NCI-H1436 (cell line): ENCODE results near the gene TMEM243.
A peak's percentile ranks its signal among the peaks of the same experiment; 100 is the strongest.
"Not testable (repeated sequence)": the region's sequence is repeated elsewhere in the genome, so short reads cannot be mapped to it uniquely, and the experiment has no call there.

Experiments
- DNase-seq: peaks from one replicate; lab custom pipeline; 2025; lab: John Stamatoyannopoulos, UW

The TMEM243 gene, protein sequence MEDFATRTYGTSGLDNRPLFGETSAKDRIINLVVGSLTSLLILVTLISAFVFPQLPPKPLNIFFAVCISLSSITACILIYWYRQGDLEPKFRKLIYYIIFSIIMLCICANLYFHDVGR

DNA sequence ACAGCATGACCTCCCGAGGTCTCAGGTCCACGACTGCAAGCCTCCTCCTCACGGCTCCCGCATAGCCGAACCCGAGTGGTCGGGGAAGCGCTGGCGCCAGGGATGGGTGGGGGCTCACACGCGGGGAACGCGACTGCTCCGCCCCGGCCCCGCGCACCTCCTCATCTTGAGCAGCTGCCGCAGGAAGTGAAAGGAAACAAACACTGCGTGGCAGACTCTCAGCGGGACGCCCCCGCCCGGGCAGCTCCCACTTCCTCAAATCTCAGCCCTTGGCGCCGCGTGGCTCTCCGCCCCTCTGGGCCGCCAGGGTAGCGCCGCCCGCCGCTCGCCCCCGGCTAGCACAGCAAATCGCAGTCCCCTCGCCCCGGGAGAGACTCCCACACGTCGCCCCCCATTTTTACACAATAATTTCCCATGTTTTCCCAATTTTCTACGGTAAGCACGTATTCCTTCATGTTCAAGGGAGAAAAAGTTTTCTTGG is at the start of gene TMEM243:
TSS of gene TMEM243 (minus strand) at position 188 of the 481 bp plus-strand sequence. CDS start 229 bp downstream, outside the sequence.
- DNase-seq, result peak; percentile 16

DNA sequence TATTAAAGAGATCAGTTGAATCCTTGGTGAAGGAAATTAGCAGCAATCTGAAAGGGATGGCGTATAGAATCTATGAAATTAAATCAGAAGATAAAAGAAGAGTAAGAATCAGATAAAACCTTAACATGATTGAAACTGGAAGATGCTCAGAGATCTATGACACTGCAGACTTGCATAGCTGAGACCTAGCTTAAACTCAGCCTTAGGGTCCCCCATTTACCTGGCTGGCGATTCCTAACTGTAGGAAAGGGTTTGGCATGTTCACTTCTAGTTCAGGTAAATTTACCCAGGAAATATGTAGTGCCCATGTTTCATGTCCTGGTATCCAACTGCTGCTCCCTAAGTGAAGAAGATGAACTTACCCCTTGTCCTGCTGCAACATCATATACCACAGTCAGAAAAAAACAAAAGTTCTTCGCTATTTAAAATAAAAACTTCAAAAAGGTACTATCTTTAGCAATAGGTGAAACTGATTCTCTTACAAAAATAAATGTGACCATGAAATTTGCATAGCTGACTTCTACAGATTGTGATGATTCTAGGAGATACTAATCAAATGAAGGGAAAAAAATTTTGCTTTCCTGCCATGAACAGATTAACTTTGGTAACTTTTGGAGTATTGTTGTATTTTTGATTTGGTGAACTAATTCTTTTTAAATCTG is 47.8 kb upstream of the TMEM243 start:
- DNase-seq, result no peak

DNA sequence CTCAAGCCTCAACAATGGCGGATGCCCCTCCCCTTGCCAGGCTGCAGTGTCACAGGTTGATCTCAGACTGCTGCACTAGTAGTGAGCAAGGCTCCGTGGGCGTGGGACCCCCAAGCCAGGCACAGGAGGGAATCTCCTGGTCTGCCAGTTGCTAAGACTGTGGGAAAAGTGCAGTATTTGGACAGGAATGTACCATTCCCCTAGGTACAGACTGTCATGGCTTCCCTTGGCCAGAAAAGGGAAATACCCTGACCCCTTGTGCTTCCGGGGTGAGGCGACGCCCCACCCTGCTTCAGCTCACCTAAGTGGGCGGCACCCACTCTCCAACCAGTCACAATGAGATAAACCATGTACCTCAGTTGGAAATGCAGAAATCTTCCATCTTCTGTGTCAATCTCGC is 44.0 kb upstream of the TMEM243 start:
- DNase-seq, result no peak

DNA sequence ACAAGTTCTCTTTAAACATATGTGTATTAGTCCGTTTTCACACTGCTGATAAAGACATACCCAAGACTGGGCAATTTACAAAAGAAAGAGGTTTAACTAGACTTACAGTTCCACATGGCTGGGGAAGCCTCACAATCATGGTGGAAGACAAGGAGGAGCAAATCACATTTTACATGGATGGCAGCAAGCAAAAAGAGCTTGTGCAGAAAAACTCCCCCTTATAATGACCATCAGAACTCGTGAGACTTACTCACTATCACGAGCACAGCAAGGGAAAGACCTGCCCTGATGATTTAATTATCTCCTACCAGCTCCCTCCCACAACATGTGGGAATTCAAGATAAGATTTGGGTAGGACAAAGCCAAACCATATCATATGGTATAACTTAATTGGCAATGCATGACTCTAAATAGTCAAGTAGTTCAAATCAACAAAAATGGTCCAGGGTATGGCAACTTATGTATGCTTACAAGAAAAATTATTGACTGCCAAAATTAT is 34.1 kb upstream of the TMEM243 start:
- DNase-seq, result no peak

DNA sequence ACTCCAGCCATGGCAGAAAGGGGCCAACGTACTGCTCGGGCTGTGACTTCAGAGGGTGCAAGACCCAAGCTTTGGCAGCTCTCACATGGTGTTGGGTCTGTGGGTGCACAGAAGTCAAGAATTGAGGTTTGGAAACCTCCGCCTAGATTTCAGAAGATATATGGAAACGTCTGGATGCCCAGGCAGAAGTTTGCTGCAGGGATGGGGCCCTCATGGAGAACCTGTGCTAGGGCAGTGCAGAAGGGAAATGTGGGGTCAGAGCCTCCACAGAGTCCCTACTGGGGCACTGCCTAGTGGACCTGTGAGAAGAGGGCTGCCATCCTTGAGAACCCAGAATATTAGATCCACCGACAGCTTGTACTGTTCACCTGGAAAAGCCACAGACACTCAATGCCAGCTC is 26.1 kb upstream of the TMEM243 start:
- DNase-seq, result not testable (repeated sequence)

DNA sequence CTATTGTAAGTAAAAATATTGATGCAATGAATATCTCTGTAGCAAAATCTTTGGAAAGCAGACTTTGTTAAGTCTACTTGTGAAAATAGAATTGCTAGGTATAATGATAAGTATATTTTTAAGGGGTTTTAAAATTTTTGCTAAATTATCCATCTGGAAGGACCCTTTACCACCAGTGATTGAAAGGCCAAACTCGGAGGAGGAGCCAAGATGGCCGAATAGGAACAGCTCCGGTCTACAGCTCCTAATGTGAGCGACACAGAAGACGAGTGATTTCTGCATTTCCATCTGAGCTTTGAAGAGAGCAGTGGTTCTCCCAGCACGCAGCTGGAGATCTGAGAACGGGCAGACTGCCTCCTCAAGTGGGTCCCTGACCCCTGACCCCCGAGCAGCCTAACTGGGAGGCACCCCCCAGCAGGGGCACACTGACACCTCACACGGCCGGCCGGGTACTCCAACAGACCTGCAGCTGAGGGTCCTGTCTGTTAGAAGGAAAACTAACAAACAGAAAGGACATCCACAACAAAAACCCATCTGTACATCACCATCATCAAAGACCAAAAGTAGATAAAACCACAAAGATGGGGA is 19.0 kb upstream of the TMEM243 start:
- DNase-seq, result not testable (repeated sequence)

DNA sequence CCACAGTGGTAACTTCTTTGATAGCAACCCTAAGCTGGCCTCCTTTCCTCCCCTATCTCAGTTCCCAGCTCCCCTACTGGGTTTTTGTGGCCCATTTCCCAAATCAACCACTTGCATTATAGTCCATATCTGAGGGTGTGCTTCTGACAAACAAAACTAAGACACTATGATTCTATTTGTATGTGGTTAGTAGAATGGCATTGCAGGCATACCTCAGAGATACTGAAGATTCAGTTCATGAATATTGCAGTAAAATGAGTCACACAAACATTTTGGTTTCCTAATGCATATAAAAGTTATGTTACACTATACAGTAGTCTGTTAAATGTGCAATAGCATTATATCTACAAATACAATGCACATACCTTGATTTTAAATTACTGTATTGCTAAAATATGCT is 15.4 kb upstream of the TMEM243 start:
- DNase-seq, result no peak

DNA sequence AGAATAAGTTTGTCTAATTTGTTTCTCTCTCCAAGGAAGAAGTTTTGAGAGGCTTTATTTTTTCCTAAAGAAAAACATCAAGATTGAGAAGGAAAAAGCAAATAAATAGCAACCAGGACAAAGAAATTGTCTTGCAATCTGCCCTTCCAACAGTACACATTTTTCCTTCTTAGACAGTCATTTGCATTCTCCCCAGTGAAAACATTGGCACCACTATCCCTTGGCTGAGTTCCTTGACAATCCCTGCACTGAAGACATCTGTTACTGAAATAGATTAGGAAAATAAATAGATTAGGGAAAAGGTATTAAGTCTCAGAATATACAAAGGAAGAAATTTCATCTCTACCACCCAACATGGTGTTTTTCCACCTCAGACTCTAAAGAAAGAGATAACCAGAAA is 12.2 kb upstream of the TMEM243 start:
- no peak for DNase-seq

DNA sequence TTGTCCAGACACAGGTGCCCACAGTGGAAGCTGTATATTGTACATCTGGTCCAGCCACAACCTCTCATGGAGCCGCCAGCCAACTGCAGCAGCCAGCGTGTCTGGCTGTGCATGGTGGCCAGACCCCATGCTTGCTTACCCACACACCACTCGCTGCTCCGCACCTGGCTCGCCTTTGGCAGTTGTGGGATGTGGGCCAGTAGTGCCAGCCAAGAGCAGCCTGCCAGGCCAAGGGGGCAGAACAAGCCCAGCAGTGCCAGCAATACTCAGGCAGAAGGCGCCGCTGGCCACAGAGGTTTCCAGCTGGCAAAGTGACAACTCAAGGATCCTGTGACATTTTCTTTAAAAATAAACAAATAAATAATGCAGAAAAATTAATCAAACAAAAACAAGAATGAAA is 11.7 kb upstream of the TMEM243 start:
- DNase-seq, result no peak

DNA sequence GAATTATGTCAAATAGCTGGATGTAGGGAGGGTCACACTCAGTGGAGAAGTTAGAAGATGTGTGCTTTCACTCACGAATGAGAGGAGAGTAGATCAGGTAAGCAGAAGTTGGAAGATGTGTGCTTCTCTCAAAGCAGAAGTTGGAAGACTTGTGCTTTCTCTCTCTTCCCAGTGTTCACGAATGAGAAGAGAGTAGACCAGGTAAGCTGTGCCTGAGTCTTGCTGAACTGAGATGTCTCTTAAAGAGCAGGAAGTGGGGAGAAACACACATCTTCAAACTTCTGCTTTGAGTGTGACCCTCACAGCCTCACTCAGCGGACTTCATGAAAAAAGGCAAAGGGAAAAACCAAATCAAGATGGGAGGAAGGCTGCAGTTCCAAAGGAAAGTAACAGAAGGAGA is 7.0 kb upstream of the TMEM243 start:
- no peak for DNase-seq

DNA sequence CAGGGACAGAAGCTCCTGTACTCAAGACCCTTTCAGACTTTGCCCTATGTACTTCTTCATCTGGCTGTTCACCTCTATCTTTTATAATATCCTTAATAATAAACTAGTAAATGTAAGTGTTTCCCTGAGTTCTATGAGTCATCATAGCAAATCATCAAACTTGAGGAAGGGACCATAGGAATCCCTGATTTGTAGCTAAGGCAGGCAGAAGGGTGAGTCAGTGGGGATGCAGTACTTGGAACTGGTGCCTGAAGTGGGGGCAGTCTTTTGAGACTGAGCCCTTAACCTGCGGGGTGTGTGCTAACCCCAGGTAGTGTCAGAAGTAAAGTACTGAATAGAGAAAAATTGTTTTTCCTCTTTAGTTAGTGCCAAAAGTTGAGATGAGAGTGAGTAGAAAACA is 6.2 kb upstream of the TMEM243 start:
- no peak for DNase-seq

DNA sequence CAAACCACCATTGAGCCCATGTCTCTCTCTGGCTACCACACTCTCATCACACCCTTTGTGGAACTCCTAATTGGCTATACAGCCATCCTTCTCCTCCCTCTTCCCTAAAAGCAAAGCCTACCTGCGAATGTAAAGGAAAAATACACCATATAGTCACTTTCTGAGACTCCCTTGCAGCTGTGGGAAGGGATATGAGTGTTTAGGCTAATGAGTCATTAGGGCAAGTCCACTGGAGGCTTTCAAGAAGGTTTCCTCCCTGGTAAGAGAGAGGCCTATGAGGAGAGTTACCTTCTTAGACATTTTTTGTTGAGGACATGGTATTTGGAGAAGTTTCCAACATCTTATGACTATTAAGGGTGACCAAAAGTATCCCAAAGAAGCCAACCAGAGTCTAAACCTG is 4.1 kb upstream of the TMEM243 start:
- no peak for DNase-seq

DNA sequence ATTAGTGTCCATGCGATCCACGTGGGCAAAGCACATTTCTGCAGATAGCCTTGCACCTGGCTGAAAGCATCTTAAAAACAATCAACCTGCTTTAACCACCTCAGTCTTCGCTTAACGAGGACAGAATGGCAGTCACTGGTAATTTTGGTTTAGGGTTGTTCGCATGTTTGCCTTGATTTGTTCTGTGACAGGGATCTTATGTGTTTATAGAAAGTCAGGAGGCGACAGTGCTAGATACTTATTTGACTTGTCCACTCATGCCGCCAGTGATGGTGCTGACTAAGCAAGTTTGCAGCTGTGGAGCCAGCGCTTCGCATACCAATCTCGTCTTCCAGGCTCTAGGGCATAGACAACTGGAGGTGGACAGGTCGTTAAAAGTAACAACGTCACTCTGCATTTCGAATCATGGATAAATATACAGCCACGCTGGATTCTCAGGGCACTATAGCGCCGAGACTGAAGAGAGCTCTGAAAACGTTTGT is 1.2 kb upstream of the TMEM243 start:
- no peak for DNase-seq

DNA sequence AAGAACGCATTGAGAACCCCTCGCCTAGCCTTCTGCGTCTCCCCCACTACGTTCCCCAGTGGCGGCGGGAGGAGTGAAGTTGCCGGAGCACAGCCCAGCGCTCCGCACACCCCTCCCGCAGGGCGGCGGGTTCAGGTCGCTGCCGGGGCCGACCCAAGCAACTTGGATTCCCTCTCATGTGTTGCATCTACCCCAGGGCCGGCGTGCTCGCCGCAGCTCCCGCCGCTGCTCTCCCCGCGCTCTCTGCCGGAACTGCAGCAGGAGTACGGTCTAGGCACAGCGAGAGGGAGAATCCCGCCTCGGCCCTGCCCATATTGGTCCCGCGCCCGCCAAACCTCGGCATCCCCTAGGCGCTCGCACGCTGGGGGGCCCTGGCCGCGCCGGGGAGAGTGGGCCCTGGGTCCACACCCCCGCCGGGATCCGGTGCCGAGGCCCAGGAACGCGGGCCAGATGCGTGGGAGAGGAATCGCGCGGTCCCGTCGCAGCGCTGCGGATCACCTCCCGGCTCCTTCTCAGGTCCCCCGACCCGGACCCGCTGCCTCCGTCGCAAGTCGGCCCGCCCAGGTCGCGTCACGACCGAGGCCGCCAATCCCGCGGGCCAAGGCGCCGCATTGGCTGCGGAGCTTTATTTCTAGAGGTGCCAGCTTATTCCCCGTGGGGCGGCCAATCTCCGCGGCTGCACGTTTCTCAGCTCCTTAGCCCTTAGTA is 648 bp upstream of the TMEM243 start:
- peak; percentile 85 for DNase-seq

DNA sequence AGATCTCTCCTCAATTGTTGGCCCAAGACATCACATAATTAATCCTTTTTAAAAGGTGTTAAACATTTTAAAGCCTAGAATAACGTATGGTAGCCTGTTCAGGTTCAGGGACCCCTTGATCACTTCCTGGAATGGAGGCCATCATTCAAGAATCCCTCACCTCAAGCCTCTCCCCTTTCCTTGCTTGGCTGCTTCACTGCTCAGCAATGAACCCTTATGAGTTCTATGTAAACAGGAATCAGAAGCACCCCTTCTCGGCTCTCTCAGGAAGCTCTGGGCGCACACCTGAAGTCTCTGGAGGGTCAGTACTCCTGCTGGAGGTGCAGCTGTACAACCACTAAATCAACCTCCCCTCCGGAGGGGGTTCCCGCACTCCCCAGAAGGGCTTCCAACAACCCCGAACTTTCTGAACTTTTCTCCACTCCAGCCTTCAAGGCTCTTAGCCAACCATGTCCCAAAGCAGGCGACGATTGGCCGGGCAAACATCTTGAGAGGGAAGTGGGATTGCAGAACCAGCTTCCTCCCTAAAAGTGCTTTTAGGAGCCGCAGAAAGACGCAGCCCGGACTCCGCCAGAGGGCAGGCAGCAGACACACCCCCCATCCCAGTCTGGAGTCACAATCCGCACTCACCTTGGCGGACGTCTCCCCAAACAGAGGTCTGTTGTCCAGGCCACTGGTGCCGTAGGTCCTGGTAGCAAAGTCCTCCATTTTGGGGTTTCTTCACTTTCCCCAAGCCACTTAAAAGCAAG is 562 bp downstream of the TMEM243 start:
- DNase-seq, result no peak

DNA sequence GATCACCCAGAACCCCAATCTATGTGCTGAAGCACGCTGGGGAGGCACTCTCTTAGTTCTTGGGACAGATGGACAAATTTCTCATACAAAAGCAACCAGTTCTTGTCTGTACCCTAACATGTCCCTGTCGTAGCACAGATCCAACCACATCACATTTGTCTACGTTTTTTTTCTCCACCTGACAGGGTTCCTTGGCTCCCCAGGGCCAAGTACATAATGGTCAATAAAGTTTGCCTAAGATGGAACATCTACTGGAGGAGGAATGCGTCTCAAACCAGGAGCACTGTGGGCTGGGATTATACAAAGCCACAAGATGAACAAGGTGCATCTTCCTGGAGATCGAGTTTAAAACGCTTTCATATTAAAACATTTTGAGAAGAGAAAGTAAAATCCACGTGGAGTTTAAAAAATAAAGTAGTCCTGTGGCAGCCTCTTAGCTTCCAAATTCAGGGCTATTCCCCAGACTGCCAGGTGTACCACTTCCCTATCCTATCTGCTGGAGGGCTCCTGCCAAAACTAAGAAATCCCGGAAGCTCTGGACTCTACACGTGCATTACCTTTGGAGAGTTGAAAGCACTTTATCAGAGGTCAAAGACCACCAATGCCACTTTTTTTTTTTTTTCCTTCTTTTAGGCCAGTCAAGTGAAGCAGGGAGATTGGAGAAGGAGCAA is 1.4 kb downstream of the TMEM243 start:
- no peak for DNase-seq

DNA sequence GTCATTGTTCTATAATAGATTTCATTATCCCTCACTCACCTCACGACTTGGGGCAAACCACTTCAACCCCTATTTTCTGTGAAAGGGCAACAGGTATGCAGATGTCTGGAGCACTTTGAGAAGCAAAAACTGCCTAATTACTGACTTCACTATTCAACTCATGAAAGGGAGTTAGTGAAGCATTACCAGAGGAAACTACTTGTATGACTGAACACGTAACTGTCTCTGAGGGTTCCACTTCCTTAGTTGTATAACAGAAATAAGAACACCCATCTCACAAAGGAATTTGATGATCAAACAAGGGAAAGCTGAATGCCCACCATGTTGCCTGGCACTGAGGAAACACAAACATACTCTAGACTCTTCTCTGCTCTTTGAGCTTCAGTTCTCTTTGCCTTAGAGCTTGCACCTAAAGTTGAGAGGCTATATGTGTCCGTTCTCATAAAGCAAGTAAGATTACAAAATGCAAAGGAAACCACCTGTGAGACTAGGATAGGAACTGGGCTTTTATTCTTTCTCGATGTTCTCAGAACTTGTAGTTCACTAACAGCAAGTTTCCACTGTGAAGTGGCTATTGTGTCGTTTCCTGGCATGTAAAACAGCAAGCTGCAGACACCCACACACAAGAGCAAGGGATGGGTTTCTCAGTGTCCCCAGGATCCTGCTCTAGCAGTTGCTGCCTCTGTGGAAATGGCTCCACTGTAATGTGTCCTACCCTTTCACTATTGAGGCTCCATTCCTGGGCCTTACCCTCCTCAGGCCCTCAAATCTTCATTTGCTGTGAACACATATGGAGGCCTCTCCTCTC is 2.6 kb downstream of the TMEM243 start:
- peak; percentile 28 for DNase-seq

DNA sequence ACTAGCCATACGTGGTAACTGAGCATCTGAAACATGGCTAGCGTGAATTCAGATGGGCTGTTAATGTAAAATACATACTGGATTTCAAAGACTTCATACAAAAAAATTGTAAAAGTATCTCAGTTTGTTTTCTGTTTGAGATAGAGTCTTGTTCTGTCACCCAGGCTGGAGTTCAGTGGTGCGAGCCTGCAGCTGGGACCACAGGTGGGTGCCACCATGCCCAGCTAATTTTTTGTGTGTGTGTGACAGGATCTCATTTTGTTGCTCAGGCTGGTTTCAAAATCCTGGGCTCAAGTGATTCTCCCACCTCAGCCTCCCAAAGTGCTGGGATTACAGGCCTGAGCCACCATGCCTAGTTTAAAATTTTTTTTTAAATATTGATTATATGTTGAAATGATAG is 4.5 kb downstream of the TMEM243 start:
- no peak for DNase-seq

DNA sequence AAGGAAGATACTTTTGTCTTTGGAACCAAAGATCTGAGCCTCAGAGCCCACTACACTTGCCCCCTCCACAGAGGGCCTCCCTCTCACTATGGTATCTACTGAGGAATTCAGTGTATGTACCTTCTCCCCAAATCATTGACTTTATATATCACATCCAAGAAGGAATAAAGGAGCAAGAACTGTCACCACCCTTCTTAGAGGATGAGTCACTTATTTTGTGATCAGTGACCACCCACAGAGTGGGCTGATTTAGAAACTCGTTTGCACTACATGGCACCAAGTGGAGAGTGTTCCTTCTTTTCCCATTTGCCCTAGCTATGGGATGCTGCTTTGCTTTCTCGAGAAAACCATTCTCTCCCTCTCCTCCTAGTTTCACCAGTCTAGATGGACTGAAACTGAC is 5.7 kb downstream of the TMEM243 start:
- DNase-seq, result no peak

DNA sequence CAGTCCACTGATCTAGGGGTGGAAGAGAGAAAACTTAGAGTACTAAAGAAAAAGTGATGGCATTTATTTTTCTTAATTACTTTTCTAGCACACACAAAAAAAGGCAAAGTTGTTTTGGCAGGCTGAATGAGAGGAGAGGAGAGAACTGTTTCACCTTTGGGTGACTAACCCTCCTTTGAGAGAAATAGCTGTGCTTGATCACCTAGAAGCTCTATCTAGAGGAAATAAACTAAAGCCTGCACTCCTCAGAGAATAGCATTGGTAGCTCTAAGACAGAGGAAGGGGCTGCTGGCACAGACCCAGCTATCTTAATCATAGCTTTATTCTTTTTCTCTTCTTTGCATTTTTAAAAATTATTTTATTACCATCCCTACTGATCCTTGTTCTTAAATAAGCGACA is 6.3 kb downstream of the TMEM243 start:
- no peak for DNase-seq

DNA sequence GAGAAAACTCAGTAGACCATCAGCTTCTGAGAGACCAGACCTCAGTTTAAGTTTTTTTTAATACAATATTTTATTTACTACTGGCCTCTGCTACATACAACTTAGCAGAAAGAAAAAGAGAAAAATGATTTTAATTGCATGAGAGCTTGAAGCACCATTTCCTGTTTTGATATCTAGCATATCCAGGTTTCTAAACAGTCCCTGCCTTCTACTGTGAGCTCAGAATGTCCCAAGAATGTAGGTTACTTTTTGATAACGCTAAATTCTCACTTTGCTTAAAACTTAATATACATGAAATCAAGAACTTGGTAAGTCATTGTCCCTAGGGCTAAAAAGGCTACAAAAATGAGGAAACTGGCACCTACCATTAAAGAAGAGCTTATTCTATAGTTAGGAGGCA is 7.0 kb downstream of the TMEM243 start:
- no peak for DNase-seq
